Measurements from ENCODE around the gene WWOX.

DNA sequence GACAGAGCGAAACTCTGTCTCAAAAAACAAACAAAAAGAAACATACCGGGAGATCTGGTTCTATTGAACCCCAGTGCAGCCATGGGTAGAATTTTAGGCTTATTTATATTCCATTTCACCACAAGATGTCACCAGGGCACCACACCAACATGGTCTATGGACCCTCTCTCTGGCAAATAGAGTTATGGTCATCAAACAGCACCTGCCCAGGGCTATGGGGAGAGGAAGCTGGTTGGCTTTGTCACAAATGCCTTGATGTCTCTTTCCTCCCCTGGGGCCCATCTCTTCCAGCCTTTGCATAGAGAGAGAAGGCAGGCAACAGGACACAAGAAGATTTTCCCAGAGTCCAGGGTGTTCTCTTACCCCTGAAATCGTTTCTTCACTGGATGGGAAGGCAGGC is 128.4 kb downstream of the WWOX start:
- no peak for TF ChIP-seq ARNTL (CRISPR knock-in tag; IDR thresholded peaks at IDR 0.05; ENCODE audit: borderline replicate concordance, low read depth)
- no peak for TF ChIP-seq PPARA (CRISPR knock-in tag; IDR thresholded peaks at IDR 0.05; ENCODE audit: borderline replicate concordance)
- no peak for TF ChIP-seq ZFP3 (CRISPR knock-in tag; IDR thresholded peaks at IDR 0.05)
- no peak for TF ChIP-seq TOX (CRISPR knock-in tag; IDR thresholded peaks at IDR 0.05; ENCODE audit: borderline replicate concordance)
- no peak for TF ChIP-seq ISL1 (CRISPR knock-in tag; IDR thresholded peaks at IDR 0.05)
- TF ChIP-seq RARB (CRISPR knock-in tag; IDR thresholded peaks at IDR 0.05) = no peak
- no peak for TF ChIP-seq CREB5 (CRISPR knock-in tag; IDR thresholded peaks at IDR 0.05; ENCODE audit: low read depth)
- no peak for TF ChIP-seq TSHZ2 (CRISPR knock-in tag; IDR thresholded peaks at IDR 0.05)
- TF ChIP-seq OSR1 (CRISPR knock-in tag; IDR thresholded peaks at IDR 0.05) = no peak
- no peak for TF ChIP-seq POU6F1 (CRISPR knock-in tag; IDR thresholded peaks at IDR 0.05; ENCODE audit: borderline replicate concordance, low read depth)

Measured in SK-N-SH treated with all-trans-retinoic acid at 6 μM for 48 hours (cell line).